T-cell (primary cell): ENCODE data around the gene TRNP1. TPM values are rescaled to one million over a fixed set of nuclear protein-coding genes. Genes with fewer than 3 reads are reported as not detected.

Source experiments
- ATAC-seq, 4 experiments: fragments of 200-7000 bp in 3 of 4; fragments of 150-1000 bp in 1 of 4; cut with Tn5 transposase; replicated peaks in 1 of 4; 1 replicate in 3 of 4; 2 replicates in 1 of 4; pipeline ENCODE4 v1.10.0; 2021; ENCODE audit warnings: moderate library complexity in 3 of 4, mild to moderate bottlenecking in 2 of 4, moderate number of reproducible peaks in 1 of 4
- CTCF ChIA-PET, 2 donors: fragments of 300-600 bp; sonication (Branson Sonifier 250); formaldehyde crosslinking; loops; one replicate each; lab custom pipeline; 2022; ENCODE audit warnings: antibody characterized with exemption in 2 of 2; lab: Charles Lee
- POLR2A ChIA-PET, 2 donors: fragments of 300-600 bp; sonication (Branson Sonifier 250); formaldehyde crosslinking; loops; one replicate each; lab custom pipeline; 2022; ENCODE audit warnings: antibody characterized with exemption in 2 of 2; lab: Charles Lee
- DNase-seq, 35 experiments: peaks; one replicate each; pipeline versions ENCODE4 v3.0.0 to v3.0.0-alpha.2; 2013 to 2023
- H3K27ac ChIP-seq: one replicate; pipeline ENCODE4 v1.5.1; 2013; ENCODE audit warnings: low read length
- H3K27me3 ChIP-seq, 2 experiments: replicated peaks in 1 of 2; 1 replicate in 1 of 2; 2 replicates in 1 of 2; pipeline versions ENCODE4 v1.6.1 to v1.7.0; 2013; ENCODE audit warnings: low read length in 1 of 2, mixed read lengths in 1 of 2; ENCODE audit not compliant: control insufficient read depth in 2 of 2, insufficient read depth in 2 of 2; ENCODE audit errors: extremely low read depth in 1 of 2
- H3K36me3 ChIP-seq, 2 donors: 1 replicate in 1 of 2; 2 replicates in 1 of 2; pipeline versions ENCODE4 v1.6.1 to v1.7.0; 2013; ENCODE audit warnings: low read length in 1 of 2; ENCODE audit not compliant: control insufficient read depth in 2 of 2, insufficient read depth in 1 of 2; ENCODE audit errors: extremely low read depth in 1 of 2
- H3K4me1 ChIP-seq, 2 experiments: 1 replicate in 1 of 2; 2 replicates in 1 of 2; pipeline versions ENCODE4 v1.6.1 to v1.7.0; 2013; ENCODE audit warnings: low read length in 2 of 2, mixed read lengths in 1 of 2; ENCODE audit not compliant: insufficient read depth in 2 of 2, control insufficient read depth in 1 of 2; ENCODE audit errors: extremely low read depth in 1 of 2
- H3K4me3 ChIP-seq, 2 donors: 1 replicate in 1 of 2; 2 replicates in 1 of 2; pipeline versions ENCODE4 v1.5.1 to v1.7.0; 2013; ENCODE audit warnings: mild to moderate bottlenecking in 2 of 2, low read length in 1 of 2, moderate library complexity in 1 of 2; ENCODE audit not compliant: control insufficient read depth in 1 of 2; ENCODE audit errors: extremely low read depth in 1 of 2
- H3K9me3 ChIP-seq: 2 replicates; pipeline ENCODE4 v1.7.0; 2013
- H3K27ac Mint-ChIP-seq, 2 donors: one replicate each; pipeline ENCODE4 v1.8.0; 2020 to 2021; ENCODE audit warnings: mild to moderate bottlenecking in 2 of 2, mixed read lengths in 2 of 2
- H3K27me3 Mint-ChIP-seq, 2 donors: one replicate each; pipeline ENCODE4 v1.8.0; 2021 to 2022; ENCODE audit warnings: mixed read lengths in 2 of 2
- H3K36me3 Mint-ChIP-seq: one replicate; pipeline ENCODE4 v1.8.0; 2021; ENCODE audit warnings: mixed read lengths
- H3K4me1 Mint-ChIP-seq, 3 donors: one replicate each; pipeline ENCODE4 v1.8.0; 2020 to 2022; ENCODE audit warnings: mixed read lengths in 3 of 3, mild to moderate bottlenecking in 1 of 3
- H3K4me3 Mint-ChIP-seq, 3 donors: one replicate each; pipeline ENCODE4 v1.8.0; 2020 to 2022; ENCODE audit warnings: mild to moderate bottlenecking in 3 of 3, mixed read lengths in 3 of 3, moderate library complexity in 3 of 3
- H3K9me3 Mint-ChIP-seq, 3 donors: one replicate each; pipeline ENCODE4 v1.8.0; 2020 to 2022; ENCODE audit warnings: mixed read lengths in 3 of 3
- WGBS: methylation state at CpG from one replicate; pipeline ENCODE4 v1.1.5; 2013; ENCODE audit warnings: missing lambda C conversion rate; ENCODE audit not compliant: insufficient coverage; 5-methylcytosine and 5-hydroxymethylcytosine counted together
- total RNA-seq, 35 experiments: library from RNA in 6 of 35; stranded (reverse) in 6 of 35; fragments of 120-200 nt in 1 of 35; gene quantifications; one replicate each; pipeline versions ENCODE4 v1.2.1 to v1.2.4 and lab custom pipeline; 2013 to 2026

TRNP1 gene
- total RNA-seq, 5 donors from 2014 or later (not counting 1 experiment from before 2014, with no cell fraction given) = 0.26 to 0.53 (median 0.38) TPM; not detected in 2

- H3K27me3 ChIP-seq = no peaks in the 10 kb centered on the region
- POLR2A ChIA-PET = no interaction called here
- H3K9me3 Mint-ChIP-seq = no peaks in the 10 kb centered on the region
- H3K27me3 Mint-ChIP-seq = no peaks in the 10 kb centered on the region
- H3K4me1 ChIP-seq = no peaks in the 10 kb centered on the region
- CTCF ChIA-PET = interaction anchor here in 1 of 2 donors (0.5 kb wide), 1 partner anchor 362 kb away, joined by 3 read pairs; no protein-coding TSS in a partner anchor
- DNase-seq (no peak), ATAC-seq (no peak)
- no peak overlapping the region for H3K27ac Mint-ChIP-seq
- peaks cover 46% of the 10 kb centered on the region for H3K36me3 Mint-ChIP-seq
- H3K4me3 Mint-ChIP-seq = no peak overlapping the region
- no peak overlapping the region for H3K27ac ChIP-seq
- no peak overlapping the region for H3K4me3 ChIP-seq
- H3K9me3 ChIP-seq = no peaks in the 10 kb centered on the region
- H3K36me3 ChIP-seq = peaks cover 14 to 26% of the 10 kb centered on the region in 2 donors
- 67% methylated on average over 3 of the region's 3 CpGs for WGBS
- no peaks in the 10 kb centered on the region for H3K4me1 Mint-ChIP-seq
Observed at GRCh38 chr1:26949926-26950319, 43.6 kb upstream of the TRNP1 start.

- H3K27ac Mint-ChIP-seq = no peak overlapping the region
- ATAC-seq = no peak
Observed at GRCh38 chr1:26950602-26951001, 42.9 kb upstream of the TRNP1 start.

GRCh38 chr1:26951216-26951615 lies 42.3 kb upstream of the TRNP1 start:
- Mint-ChIP-seq H3K9me3 (no peaks in the 10 kb centered on the region), H3K4me1 (no peaks in the 10 kb centered on the region), H3K27ac (no peak overlapping the region), H3K4me3 (no peak overlapping the region), H3K27me3 (no peaks in the 10 kb centered on the region), H3K36me3 (peaks cover 35% of the 10 kb centered on the region)
- Histone ChIP-seq H3K9me3 (no peaks in the 10 kb centered on the region), H3K4me1 (no peaks in the 10 kb centered on the region), H3K4me3 (no peak overlapping the region), H3K27me3 (no peaks in the 10 kb centered on the region), H3K27ac (no peak overlapping the region), H3K36me3 (peaks cover 11 to 13% of the 10 kb centered on the region in 2 donors)
- no peak for ATAC-seq
- DNase-seq = no peak
- 89% methylated on average over 14 of the region's 14 CpGs for WGBS
- ChIA-PET POLR2A (no interaction called here), CTCF (no interaction called here)

More at GRCh38 chr1:26950602-26951001, 42.9 kb upstream of the TRNP1 start:
- no peaks in the 10 kb centered on the region for H3K9me3 Mint-ChIP-seq
- ChIA-PET POLR2A (interaction anchor here in 1 of 2 donors (0.6 kb wide), 1 partner anchor 1515 kb away, joined by 8 read pairs; no protein-coding TSS in a partner anchor), CTCF (interaction anchor here in 1 of 2 donors (0.6 kb wide), 1 partner anchor 155 kb away, joined by 5 read pairs; no protein-coding TSS in a partner anchor)
- Histone ChIP-seq H3K27ac (no peak overlapping the region), H3K27me3 (no peaks in the 10 kb centered on the region), H3K9me3 (no peaks in the 10 kb centered on the region), H3K4me3 (no peak overlapping the region), H3K4me1 (no peaks in the 10 kb centered on the region), H3K36me3 (peaks cover 11 to 19% of the 10 kb centered on the region in 2 donors)
- H3K36me3 Mint-ChIP-seq = peaks cover 39% of the 10 kb centered on the region
- WGBS = 89% methylated on average over 2 of the region's 8 CpGs
- no peak overlapping the region for H3K4me3 Mint-ChIP-seq
- H3K27me3 Mint-ChIP-seq = no peaks in the 10 kb centered on the region
- no peak for DNase-seq
- H3K4me1 Mint-ChIP-seq = no peaks in the 10 kb centered on the region

- POLR2A ChIA-PET = no interaction called here
- no peak for ATAC-seq
- DNase-seq = no peak
- Histone ChIP-seq H3K27me3 (peaks cover 0 to 2% of the 10 kb centered on the region in 2 experiments), H3K4me1 (no peaks in the 10 kb centered on the region), H3K27ac (no peak overlapping the region), H3K36me3 (peaks cover 7 to 11% of the 10 kb centered on the region in 2 donors), H3K4me3 (no peak overlapping the region), H3K9me3 (no peaks in the 10 kb centered on the region)
- Mint-ChIP-seq H3K9me3 (no peaks in the 10 kb centered on the region), H3K4me3 (no peak overlapping the region), H3K27ac (no peak overlapping the region), H3K4me1 (no peaks in the 10 kb centered on the region), H3K36me3 (peaks cover 34% of the 10 kb centered on the region), H3K27me3 (no peaks in the 10 kb centered on the region)
- 89% methylated on average over 20 of the region's 24 CpGs for WGBS
- CTCF ChIA-PET = no interaction called here
Observed at GRCh38 chr1:26951821-26952497, 41.5 kb upstream of the TRNP1 start.

GRCh38 chr1:26953374-26953773 lies 40.1 kb upstream of the TRNP1 start:
- 67% methylated on average over 1 of the region's 5 CpGs for WGBS
- H3K4me1 ChIP-seq = no peaks in the 10 kb centered on the region
- no peaks in the 10 kb centered on the region for H3K9me3 ChIP-seq
- H3K27me3 Mint-ChIP-seq = peaks cover 0 to 3% of the 10 kb centered on the region in 2 donors
- H3K4me3 ChIP-seq = no peak overlapping the region
- H3K27ac Mint-ChIP-seq = no peak overlapping the region
- ChIA-PET POLR2A (no interaction called here), CTCF (interaction anchor here in 1 of 2 donors (0.6 kb wide), 1 partner anchor 300 kb away, joined by 6 read pairs; no protein-coding TSS in a partner anchor)
- H3K27ac ChIP-seq = no peak overlapping the region
- H3K9me3 Mint-ChIP-seq = no peaks in the 10 kb centered on the region
- H3K4me1 Mint-ChIP-seq = no peaks in the 10 kb centered on the region
- H3K4me3 Mint-ChIP-seq = no peak overlapping the region
- peaks cover 2 to 5% of the 10 kb centered on the region in 2 donors for H3K36me3 ChIP-seq
- peaks cover under 1 to 9% of the 10 kb centered on the region in 2 experiments for H3K27me3 ChIP-seq
- no peak for ATAC-seq
- peaks cover 34% of the 10 kb centered on the region for H3K36me3 Mint-ChIP-seq
- no peak for DNase-seq

- Mint-ChIP-seq H3K4me1 (peaks cover 8 to 14% (median 14%) of the 10 kb centered on the region in 3 donors), H3K36me3 (peaks cover 21% of the 10 kb centered on the region), H3K4me3 (no peak overlapping the region), H3K27ac (no peak overlapping the region), H3K27me3 (peaks cover 0 to 12% of the 10 kb centered on the region in 2 donors), H3K9me3 (no peaks in the 10 kb centered on the region)
- 80% methylated on average over 1 of the region's 3 CpGs for WGBS
- ChIA-PET POLR2A (no interaction called here), CTCF (no interaction called here)
- Histone ChIP-seq H3K9me3 (no peaks in the 10 kb centered on the region), H3K27me3 (peaks cover 4 to 34% of the 10 kb centered on the region in 2 experiments), H3K36me3 (peaks cover 0 to 2% of the 10 kb centered on the region in 2 donors), H3K4me3 (no peak overlapping the region), H3K27ac (no peak overlapping the region), H3K4me1 (peaks cover 0 to 18% of the 10 kb centered on the region in 2 experiments)
- DNase-seq (no peak), ATAC-seq (no peak)
Observed at GRCh38 chr1:26956321-26956720, 37.2 kb upstream of the TRNP1 start.
